Gastrocnemius medialis (tissue), 4 donors: ENCODE data around the gene PRAMEF11.

Experiments used
- CTCF ChIP-seq, 5 experiments: fragments of 450-650 bp in 3 of 5; fragments of 200-600 bp in 2 of 5; sonication (generic) in 2 of 5; IDR thresholded peaks in 4 of 5; conservative IDR thresholded peaks in 1 of 5; 1 replicate in 4 of 5; 2 replicates in 1 of 5; pipeline ENCODE4 v1.5.1; 2016 to 2019; ENCODE audit warnings: antibody characterized with exemption in 5 of 5, mild to moderate bottlenecking in 3 of 5, moderate library complexity in 3 of 5
- POLR2A ChIP-seq, 2 donors: fragments of 450-650 bp; IDR thresholded peaks; one replicate each; pipeline ENCODE4 v1.6.1; 2017; ENCODE audit warnings: antibody characterized with exemption in 2 of 2, mild to moderate bottlenecking in 2 of 2, moderate library complexity in 2 of 2

GRCh38 chr1:12778061-12778460 is 53.1 kb downstream of the PRAMEF11 start:
- no peak for TF ChIP-seq CTCF (IDR thresholded peaks at IDR 0.05 in 4 of 5, conservative IDR thresholded peaks at IDR 0.05 in 1 of 5)
- no peak for TF ChIP-seq POLR2A (IDR thresholded peaks at IDR 0.05)
